Dermis microvascular lymphatic vessel endothelial cell (primary cell): ENCODE results near the gene PRDM7. TPM values are rescaled to one million over a fixed set of nuclear protein-coding genes. Genes with fewer than 3 reads are reported as not detected.
"Not testable (repeated sequence)": the region's sequence is repeated elsewhere in the genome, so short reads cannot be mapped to it uniquely, and the experiment has no call there.

Experiments
- DNase-seq, 2 donors: peaks; one replicate each; pipeline versions ENCODE4 v3.0.0 to v3.0.0-alpha.2; 2010; ENCODE audit warnings: low read depth in 2 of 2
- total RNA-seq: library from RNA; depleted of rRNA; stranded (reverse); fragments of >200 nt; gene quantifications from 2 replicates; pipeline ENCODE4 v1.2.1, GENCODE V29; 2014

The PRDM7 gene
- total RNA-seq, 1 donor from 2014 or later, result not detected

DNA sequence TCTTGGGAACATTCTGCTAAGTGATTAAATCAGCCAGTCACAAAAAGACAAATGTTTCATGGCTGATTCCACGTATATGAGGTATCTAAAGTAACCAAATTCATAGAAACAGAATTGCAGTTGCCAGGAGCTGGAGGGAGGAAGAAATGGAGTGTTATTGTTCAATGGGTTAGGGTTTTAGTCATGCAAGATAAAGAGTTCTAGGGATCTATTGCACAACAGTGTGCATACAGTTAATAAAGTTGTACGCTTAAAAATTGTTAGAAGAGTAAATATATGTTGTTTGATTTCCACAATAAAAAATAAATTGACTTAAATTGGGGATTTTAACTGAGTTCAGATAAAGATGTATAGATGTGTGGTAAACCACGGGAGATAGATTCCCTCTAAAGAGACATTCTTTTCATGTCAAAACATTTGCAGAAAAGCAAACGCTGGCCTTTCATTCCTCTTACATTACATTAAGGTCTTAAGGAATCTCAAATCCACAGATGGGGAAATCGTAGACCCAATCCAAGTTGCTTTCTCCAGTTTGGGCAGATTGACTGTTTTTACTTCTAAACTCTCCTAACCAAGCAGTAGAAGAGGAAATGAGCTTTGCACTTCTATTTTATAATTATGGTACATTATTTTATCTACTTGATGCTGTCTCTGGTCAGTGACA, 4.6 kb downstream of the PRDM7 start:
- no peak for DNase-seq

DNA sequence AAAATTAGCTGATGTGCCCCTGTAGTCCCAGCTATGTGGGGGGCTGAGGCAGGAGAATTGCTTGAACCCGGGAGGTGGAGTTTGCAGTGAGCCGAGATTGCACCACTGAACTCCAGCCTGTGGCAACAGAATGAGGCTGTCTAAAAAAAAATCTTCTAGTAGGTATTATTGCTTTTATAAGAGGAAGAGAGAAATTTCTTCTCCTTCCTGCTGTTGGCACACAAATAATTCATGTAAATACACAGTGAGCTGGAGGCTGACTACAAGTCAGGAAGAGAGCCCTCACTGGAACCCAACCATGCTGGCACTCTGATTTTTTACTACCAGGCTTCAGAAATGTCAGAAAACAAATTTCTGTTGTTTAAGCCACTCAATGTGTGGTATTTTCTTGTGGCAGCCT, 6.7 kb downstream of the PRDM7 start:
- DNase-seq, result no peak

DNA sequence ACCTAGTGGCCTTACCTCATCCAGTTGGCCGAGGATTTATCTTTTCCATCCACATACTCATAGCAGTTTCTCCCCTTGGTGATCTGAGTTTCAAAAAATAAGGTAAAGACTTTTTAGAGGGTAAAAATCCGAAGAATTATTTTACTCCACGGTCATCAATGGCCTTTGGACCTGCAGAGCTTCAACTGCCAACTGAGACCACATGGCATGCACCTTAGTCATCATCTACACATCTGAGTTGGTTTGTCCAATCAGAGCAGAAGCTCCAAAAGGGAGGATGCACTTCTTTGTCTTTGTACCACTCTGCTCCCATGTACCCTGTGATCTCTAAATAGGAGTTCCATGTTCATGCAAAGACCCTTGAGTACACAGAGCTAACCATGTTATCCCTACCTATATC, 15.7 kb downstream of the PRDM7 start:
- DNase-seq, result no peak

DNA sequence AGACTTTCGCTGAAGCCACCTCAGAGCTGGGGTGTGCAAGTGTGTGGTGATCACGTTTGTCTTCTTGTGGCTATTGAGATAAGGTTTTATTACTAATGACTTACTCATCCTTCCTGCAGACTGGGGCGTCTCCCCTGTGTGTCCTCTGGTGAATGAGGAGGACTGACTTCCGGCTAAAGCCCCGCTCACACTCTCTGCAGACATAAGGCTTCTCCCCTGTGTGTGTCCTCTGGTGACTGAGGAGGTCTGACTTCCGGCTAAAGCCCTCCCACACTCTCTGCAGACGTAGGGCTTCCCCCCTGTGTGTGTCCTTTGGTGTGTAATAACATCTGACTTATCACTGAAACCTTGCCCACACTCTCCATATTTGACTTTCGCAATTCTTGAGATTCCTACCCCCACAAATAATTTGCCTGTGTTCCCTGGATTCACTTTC, 19.4 kb downstream of the PRDM7 start:
- DNase-seq, result peak in 1 of 2 donors; percentile 14

DNA sequence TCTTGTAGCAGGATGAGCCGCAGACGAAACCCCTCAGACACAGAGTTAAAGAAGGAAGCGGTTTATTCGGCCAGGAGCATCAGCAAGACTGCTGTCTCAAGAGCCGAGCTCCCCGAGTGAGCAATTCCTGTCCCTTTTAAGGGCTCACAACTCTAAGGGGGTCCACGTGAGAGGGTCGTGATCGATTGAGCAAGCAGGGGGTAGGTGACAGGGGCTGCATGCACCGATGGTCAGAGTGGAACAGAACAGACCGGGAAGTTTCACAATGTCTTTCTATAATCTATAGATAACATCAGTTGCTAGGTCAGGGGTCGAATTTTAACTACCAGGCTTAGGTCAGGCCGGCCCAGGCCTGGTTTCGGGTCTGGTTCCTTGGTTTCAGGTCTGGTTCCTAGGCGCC, 20.6 kb downstream of the PRDM7 start:
- not testable (repeated sequence) for DNase-seq

DNA sequence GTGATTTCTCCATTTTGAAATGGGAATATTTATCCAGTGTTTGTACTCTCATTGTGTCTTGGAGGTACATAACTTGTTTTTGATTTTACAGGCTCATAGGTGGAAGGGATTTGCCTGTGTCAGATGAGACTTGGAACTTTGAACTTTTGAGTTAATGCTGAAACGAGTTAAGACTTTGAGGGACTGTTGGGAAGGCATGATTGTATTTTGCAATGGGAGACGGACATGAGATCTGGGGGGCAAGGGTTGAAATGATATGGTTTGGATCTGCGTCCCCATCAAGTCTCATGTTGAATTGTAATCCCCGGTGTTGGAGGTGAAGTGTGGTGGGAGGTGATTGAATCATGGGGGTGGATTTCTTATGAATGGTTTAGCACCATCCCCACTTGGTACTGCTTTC, 21.8 kb downstream of the PRDM7 start:
- no peak for DNase-seq

DNA sequence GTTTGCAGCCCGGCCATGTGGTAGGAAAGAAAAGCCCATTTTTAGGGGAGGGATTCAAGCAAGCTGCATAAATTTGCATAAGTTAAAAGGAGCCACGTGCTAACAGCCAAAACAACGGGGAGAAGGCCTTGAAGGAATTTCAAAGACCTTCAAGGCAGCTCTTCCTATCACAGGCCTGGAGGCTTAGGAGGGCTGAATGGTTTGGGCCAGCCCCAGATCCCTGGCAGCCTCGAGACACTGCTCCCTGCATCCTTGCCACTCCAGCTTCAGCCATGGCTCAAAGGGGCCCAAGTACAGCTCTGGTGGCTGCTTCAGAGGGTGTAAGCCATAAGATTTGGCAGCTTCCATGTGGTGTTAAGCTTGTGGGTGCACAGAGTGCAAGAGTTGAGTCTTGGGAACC, 22.6 kb downstream of the PRDM7 start:
- no peak for DNase-seq

DNA sequence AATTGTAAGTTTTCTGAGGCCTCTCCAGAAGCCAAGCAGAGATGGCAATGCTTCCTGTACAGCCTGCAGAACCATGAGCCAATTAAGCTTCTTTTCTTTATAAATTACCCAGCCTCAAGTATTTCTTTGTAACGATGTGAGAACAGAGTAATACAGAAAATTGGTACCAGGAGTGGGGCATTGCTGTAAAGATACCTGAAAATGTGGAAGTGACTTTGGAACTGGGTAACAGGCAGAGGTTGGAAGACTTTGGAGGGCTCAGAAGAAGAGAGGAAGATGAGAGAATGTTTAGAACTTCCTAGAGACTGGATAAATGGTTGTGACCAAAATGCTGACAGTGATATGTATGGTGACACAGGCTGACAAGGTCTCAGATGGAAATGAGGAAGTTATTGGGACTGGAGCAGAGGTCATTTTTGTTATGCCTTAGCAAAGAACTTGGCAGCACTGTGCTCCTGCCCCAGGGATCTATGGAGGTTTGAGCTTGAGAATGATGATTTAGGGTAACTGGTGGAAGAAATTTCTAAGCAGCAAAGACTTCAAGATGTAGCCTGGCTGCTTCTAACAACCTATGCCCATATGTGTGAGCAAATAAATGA, 23.1 kb downstream of the PRDM7 start:
- no peak for DNase-seq

DNA sequence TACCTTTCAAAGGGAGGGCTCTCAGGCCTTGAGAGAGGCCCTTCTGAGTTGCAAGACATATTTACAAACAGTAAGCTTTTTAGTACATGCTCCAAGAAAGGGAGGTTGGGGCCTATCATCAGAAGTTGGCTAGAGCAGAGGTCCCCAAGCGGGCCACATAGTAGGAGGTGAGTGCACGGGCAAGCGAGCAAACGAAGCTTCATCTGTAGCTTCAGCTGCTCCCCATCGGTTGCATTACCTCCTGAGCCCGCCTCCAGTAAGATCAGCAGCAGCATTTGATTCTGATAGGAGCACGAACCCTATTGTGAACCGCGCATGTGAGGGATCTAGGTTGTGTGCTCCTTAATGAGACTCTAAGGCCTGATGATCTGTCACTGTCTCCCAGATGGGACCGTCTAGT, 26.2 kb downstream of the PRDM7 start:
- no peak for DNase-seq

DNA sequence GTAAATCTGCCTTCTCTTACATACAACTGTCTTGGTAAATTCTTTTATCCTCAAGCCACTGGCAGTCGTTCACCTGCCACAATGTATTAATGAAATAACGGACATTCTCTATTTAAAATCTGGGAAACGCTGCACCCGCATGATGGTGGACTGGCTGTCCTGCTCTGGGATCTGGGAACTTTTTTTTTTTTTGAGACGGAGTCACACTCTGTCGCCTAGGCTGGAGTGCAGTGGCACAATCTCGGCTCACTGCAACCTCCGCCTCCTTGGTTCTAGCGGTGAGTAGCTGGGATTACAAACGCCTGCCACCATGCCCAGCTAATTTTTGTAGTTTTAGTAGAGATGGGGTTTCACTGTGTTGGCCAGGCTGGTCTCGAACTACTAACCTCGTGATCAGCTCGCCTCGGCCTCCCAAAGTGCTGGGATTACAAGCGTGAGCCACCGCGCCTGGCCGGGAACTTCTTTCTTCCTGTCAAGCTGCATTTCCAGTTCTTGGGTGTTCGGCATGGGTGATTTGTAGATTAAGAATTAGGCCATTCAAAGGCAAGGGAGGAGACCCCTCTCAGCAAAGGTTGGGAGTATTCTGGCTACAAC, 28.3 kb downstream of the PRDM7 start:
- no peak for DNase-seq

DNA sequence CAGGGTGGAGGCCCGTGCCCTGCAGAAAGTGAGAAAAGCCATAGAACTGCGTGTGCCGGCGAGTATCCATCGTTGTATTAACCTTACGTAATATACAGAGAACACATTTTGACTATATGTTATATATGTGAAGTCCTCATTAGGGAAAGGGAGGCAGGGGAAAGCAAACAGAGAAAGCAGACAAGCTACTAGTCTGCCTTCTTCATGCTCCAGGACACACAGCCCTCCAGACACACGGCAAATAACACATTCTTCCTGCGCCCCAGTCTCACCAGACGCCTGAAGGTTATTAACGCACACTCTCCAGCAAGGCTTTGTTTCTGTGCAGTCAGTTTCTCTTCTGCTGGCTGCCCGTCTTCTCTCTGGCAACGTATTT, 28.8 kb downstream of the PRDM7 start:
- DNase-seq, result no peak

DNA sequence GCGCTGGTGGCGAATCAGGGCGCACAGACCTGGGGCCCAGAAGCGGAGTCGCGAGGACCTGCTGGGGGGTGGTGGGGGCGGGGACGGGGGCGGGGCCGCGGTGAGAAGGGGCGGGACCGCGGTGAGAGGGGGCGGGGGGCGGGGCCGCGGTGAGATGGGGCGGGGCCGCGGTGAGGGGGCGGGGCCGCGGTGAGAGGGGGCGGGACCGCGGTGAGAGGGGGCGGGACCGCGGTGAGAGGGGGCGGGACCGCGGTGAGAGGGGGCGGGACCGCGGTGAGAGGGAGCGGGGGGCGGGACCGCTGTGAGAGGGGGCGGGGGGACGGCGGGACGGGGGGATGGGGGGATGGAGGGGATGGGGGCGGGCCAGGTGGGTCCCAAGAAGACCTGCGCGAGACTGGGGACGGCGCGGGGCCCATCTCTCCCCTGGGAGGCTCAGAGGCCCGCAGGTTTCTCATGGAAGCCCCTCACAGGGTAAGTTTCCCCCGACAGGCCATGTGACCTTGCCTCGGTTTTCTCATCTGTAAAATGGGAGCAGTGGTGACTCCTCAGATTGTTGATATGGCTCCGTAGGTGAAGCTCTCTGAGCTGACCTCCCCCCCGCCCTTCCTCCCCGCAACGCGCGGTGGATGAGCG, 29.3 kb downstream of the PRDM7 start:
- DNase-seq, result peak in 1 of 2 donors; percentile 6

DNA sequence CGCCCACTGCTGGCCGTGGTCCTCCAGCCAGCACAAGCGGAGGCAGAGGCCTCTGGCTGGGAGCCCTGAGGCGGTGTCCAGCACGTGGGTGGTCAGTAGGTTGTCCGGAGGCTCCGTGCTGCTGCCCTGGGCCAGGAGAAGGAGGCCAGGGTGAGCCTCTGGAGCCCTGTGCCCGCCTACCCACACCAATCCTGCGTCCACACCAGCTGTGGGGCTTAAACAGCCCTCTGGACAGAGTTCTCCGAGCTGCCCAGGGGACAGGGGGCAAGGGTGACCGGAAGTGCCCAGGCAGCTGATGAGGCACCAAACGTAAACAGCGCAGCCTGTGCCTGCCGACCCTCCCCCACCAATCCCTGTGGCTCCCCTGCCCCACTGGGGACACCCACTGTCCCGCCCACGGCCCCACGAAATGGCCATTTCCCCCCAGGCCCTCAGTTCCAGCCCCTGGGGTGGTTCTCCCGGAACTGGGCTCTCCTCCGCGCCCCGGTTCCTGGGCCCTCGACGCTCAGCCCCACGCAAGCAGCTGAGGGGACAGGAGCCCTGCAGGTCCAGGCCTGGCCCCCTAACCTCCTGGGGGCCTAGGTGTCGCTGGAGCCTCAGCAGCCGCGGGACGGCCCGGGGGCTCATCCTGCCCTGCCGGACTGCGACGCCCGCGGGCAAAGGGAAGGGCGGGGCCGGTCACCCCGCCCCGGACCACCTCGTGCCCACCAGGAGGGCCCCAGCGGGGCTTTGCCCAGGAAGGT, 30.0 kb downstream of the PRDM7 start:
- DNase-seq, result peak in 1 of 2 donors; percentile 37

DNA sequence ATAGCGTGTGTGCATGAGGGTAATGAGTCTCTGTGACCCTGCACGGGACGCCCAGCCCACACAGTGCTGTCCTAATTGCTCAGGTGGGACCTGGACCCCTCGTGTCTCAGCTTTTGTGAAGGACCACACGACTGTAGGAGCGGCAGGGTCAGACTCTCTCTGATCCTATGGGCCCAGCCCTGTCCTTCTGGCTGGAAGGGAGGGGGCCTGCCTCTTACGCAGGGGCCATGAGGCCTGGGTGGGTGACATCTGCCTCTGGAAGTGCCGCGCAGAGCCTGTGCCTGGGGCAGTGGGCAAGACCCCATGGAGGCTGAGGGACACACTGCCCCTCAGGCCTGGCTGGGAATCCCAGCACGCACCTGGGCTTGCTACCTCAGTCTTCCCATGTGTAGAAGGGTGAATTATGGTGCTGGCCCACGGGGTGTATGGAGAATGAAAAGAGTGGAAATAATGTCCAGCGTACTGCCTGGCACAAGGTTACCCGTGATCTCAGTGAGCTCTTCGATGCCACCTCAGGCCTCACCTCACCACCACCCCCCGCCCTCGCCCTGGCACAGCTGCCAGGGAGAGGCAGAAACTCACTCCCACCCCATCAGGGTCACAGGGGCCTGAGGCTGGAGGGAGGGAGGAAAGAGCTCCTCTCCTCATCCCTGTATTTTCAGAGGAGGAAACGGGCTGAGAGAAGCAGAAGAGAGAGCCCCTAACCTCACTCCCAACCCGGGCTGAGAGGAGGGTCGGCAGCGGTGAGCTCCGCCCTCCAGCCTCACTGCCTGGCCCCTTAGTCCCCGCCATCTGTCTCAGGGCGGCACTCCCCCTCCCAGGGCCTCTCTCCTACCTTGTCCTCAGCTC, 30.8 kb downstream of the PRDM7 start:
- DNase-seq, result no peak

DNA sequence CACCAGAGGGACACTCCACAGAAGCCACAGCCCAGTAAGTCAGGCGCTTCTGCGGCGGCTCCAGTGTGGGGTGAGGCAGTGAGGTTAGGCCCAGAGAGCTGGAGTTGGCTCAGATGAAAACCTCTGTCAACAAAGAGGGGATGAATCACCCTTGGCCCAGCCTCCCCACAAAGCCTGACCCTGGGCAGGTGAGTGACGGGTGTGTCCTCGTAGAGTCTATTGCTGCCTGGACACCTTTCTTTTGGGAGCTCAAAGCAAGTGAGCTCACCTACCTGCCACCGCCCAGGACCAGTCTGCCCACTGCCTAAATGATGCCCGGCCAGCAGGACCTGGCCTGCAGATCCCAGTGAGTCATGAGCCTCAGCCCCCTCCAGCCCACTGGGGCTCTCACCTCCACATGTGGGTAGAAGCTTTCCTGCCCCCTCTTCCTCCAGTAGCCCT, 33.0 kb downstream of the PRDM7 start:
- no peak for DNase-seq

DNA sequence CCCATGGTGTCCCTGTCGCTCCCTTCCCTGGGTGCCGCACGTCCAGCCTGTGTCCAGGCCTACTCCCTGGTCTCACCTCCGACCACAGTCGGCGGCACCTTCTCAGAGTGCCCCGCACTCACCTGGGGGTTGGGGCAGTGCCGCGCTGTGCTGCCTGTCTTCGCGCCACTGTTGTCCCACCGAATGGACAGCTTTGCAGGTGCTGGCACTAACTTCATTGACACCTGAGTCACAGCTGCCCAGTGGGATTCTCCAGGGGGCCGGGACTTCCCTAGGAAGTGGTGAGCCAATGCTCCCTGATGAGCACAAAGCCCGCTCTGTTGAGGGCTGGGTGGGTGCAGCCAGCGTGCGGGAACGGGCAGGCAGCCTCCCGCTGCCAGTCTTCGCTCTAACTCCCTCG, 33.6 kb downstream of the PRDM7 start:
- no peak for DNase-seq

DNA sequence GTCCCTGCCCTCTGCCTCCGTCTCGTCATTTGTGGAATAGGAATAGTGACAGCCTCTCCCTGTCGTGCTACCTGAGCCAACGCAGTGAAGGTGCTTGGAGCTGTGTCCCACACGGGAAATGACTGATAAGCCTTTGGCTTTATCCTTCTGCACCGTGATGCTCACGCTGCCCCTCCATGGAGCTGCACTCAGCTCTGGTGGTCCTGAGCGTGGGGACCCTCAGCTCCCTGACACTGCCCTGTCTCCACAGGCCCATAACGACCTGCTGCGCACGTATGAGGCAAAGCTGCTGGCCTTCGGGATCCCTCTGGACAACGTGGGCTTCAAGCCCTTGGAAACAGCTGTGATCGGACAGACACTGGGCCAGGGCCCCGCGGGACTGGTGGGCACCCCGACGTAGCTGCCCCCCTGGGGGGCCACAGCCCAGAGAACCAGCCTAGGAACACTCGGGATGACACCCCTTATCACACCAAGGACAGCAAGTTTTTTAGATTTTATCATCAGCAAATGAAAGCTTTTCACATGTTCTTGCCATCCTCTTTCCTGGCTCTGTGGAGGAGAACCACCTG, 34.1 kb downstream of the PRDM7 start:
- no peak for DNase-seq

DNA sequence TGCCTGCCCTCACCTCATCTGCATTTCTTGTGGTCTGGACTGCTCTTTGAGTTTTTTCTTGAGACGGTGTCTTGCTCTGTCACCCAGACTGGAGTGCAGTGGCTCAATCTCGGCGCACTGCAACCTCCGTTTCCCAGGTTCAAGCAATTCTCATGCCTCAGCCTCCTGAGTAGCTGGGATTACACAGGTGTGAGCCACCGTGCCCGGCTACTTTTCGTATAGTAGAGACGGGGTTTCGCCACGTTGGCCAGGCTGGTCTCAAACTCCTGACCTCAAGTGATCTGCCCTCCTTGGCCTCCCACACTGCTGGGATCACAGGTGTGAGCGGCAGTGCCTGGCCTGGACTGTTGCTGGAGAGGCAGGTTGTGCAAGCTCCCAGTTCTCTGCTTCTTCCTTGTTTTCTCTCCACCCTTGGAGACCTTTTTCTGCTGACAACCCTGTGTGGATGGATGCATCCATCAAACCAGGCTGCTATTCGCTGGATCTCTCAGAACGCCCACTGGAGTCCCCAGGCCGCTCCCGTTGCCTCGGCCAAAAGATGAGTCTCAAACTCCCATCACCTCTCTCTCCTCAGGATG, 35.1 kb downstream of the PRDM7 start:
- DNase-seq, result no peak

DNA sequence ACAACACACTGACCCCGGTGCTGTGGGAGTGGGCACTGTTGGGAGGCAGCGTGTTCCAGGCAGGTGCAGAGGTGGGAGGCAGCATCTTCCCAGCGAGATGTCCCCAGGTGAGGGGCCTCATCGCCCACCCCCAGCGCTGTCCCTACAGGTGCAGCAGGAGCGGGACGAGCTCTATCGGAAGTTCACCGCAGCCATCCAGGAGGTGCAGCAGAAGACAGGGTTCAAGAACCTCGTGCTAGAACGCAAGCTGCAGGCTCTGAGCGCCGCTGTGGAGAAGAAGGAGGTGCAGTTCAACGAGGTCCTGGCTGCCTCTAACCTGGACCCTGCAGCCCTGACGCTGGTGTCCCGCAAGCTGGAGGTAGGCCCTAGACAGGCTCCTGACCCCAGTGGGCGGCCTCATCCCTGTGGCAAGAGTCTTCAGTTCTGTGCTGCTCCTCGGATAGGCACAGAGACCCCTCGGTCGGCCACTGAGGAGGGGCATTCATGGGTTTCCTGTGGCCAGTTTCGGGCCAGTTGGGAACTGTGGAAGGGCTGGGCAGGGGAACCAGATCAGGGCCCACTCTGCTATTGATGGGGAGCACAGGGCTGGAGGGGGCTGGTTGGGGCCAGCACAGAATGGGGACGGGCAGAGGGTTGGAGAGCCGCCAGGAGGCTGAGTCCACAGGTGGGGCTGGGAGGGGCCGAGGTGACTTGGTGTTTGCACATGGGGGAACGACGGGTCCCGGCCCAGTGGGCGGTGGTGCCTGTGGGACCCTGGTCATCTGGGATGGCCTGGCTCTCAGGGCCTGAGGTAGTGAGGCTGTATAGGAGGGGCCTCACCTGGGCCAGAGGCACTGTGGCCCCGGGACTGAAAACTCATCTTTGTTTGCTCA, 36.7 kb downstream of the PRDM7 start:
- no peak for DNase-seq
